Spleen (tissue), 7 donors: Measurements from ENCODE around the gene PACRG.

Experiments
- CTCF ChIP-seq, 11 experiments: fragments of 200-600 bp in 7 of 11; fragments of 450-650 bp in 4 of 11; sonication (generic) in 4 of 11; IDR thresholded peaks in 8 of 11; conservative IDR thresholded peaks in 3 of 11; 1 replicate in 7 of 11; 2 replicates in 4 of 11; pipeline versions ENCODE4 v1.4.0 to v1.8.0; 2016 to 2021; ENCODE audit warnings: antibody characterized with exemption in 11 of 11, inconsistent platforms in 4 of 11, mild to moderate bottlenecking in 1 of 11
- POLR2A ChIP-seq, 3 donors: fragments of 450-650 bp; IDR thresholded peaks; one replicate each; pipeline ENCODE4 v1.5.1; 2017; ENCODE audit warnings: antibody characterized with exemption in 3 of 3, mild to moderate bottlenecking in 1 of 3
- POLR2AphosphoS5 ChIP-seq, 3 donors: sonication (generic); formaldehyde crosslinking; IDR thresholded peaks; one replicate each; pipeline ENCODE4 v1.5.1; 2017; ENCODE audit warnings: antibody characterized with exemption in 3 of 3
- donor health status: DM: no; HTN: no; CAD: no; lungs with moderate emphysema.
- donor health status: DM: no; HTN: no; CAD: no.
- donor health status: DM: no; HTN: no; CAD: no.

- TF ChIP-seq CTCF (IDR thresholded peaks at IDR 0.05 in 8 of 11, conservative IDR thresholded peaks at IDR 0.05 in 3 of 11) = no peak
- TF ChIP-seq POLR2A (IDR thresholded peaks at IDR 0.05) = no peak
- TF ChIP-seq POLR2AphosphoS5 (IDR thresholded peaks at IDR 0.05) = no peak
Measured at GRCh38 chr6:163080228-163080627, 352.5 kb downstream of the PACRG start.
